IPS-18c (cell line): ENCODE data around the gene SF3B2.

ENCODE experiments used
- H3K4me3 ChIP-seq: 2 replicates; pipeline ENCODE4 v1.7.0; 2013; ENCODE audit warnings: low read depth, mild to moderate bottlenecking, low read length, moderate library complexity; ENCODE audit not compliant: insufficient read depth
- H3K9me3 ChIP-seq: one replicate; pipeline ENCODE4 v1.6.1; 2013; ENCODE audit warnings: mild to moderate bottlenecking, low read length, moderate library complexity; ENCODE audit not compliant: control insufficient read depth, insufficient read depth

Gene SF3B2

GRCh38 chr11:66042227-66042995 is 9.8 kb upstream of the SF3B2 start:
- Histone ChIP-seq H3K4me3 (no peak overlapping the region), H3K9me3 (peaks cover 3% of the 10 kb centered on the region)

- H3K9me3 ChIP-seq: peaks cover 3% of the 10 kb centered on the region
- H3K4me3 ChIP-seq: no peak overlapping the region
Observed at GRCh38 chr11:66042996-66043906, 8.9 kb upstream of the SF3B2 start.

DNA sequence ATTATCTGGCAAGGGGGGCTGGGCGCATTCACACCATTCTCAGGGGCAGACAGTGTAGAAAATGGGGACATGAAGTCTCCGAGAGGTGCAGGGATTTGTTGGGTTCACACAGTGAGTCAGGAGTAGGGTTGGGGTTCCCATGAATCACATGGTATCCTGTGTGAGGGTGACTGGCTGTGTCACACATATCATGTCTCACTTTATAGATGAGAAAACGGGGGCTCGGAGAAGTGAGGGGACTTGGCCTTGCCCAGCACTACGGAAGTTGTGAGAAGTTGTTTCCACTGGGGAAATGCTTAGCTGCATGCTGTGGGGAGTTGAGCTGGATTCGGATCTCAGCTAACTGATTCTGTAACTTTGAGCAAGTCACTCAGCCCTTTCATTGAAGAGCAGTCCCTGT is 7.4 kb upstream of the SF3B2 start:
- no peak overlapping the region; the same call in 1 of the 2 replicates for H3K4me3 ChIP-seq
- peaks cover 3% of the 10 kb centered on the region for H3K9me3 ChIP-seq

DNA sequence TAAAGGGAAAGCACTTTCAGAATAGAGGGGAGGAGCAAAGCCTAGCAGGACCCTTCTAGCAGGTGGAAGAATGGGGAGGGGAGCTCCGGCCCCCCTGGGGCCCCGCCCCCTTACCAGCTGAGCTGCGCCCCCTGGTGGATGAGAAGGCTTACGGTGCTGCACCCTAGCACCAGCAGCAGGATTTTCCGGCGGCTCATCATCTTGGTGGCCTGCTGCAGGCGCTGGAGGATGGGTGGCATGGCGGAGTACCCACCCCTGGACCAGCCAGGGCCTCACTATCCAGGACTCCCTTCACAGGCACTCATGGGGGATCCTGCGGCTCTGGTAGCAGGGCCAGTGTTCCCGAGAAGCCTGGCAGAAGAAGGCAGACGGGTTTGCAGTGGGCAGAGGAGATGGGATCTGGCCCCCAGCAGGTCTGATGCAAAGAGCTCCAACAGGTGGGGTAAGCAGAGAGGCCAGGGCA is 7.0 kb upstream of the SF3B2 start:
- peaks cover 3% of the 10 kb centered on the region for H3K9me3 ChIP-seq
- no peak overlapping the region; the same call in 1 of the 2 replicates for H3K4me3 ChIP-seq

GRCh38 chr11:66046901-66047300 is 5.3 kb upstream of the SF3B2 start:
- Histone ChIP-seq H3K9me3 (peaks cover 3% of the 10 kb centered on the region), H3K4me3 (no peak overlapping the region)

GRCh38 chr11:66047541-66048365 is 4.4 kb upstream of the SF3B2 start:
- peak overlapping the region; percentile 75 for H3K4me3 ChIP-seq
- peaks cover 3% of the 10 kb centered on the region for H3K9me3 ChIP-seq

GRCh38 chr11:66048547-66049323 is 3.4 kb upstream of the SF3B2 start, which contains the start of gene GAL3ST3:
Gene GAL3ST3 (minus strand): TSS chr11:66049161. CDS start chr11:66045415, 3,746 bp downstream.
- Histone ChIP-seq H3K9me3 (peaks cover 3% of the 10 kb centered on the region), H3K4me3 (peak within 1 kb of the TSS; percentile 75)

DNA sequence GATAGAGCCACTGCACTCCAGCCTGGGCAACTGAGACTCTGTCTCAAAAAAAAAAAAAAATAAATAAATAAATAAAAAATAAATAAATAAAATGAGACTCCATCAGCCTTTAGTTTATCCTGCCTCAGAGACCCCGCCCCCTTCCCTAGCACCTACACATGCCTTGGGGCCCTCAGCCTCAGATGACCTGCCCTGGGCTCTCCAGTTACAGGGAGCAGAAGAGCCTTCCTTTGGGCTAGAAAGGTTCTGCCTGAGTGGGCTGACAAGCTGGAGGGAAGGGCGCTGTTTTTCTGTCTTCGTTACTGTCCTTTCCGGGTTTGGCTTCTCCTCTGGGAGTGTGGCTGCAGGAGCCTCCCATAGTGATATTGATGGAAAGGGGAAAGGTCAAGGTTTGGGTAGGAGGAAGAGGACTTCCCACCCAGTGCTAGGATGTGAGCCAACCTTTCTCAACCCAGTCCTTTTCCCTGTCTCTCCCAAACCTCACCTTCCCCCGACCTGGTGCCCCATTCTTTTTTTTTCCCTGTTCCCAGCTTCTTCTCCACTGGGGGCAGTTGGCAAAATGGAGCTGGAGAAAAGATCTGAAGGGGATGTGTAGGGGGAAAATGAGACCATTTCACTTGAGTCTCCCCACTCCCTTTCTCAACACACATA is 1.5 kb upstream of the SF3B2 start:
- Histone ChIP-seq H3K9me3 (no peaks in the 10 kb centered on the region), H3K4me3 (0 out of 2 replicates have a peak overlapping the region, but pooled peaks have one; percentile 16)

GRCh38 chr11:66051371-66051765 is 796 bp upstream of the SF3B2 start:
- H3K4me3 ChIP-seq: peak overlapping the region; percentile 67
- H3K9me3 ChIP-seq: no peaks in the 10 kb centered on the region

DNA sequence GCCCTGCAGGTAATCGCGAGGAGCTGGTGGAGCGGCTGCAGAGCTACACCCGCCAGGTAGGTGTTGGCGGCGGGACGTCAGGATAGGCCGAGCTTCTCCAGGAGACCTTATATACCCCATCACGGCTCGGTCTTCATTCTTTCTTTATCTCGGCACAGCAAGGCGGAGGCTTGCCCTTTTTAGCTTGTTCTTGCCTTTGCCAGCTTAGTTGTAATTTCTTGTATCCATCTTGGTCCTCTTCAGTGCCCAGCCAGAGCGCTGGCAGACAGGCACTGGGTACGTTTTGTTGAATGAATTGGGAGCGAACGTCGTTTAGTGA is 459 bp downstream of the SF3B2 start:
- peak overlapping the region; percentile 98 for H3K4me3 ChIP-seq
- no peaks in the 10 kb centered on the region for H3K9me3 ChIP-seq

DNA sequence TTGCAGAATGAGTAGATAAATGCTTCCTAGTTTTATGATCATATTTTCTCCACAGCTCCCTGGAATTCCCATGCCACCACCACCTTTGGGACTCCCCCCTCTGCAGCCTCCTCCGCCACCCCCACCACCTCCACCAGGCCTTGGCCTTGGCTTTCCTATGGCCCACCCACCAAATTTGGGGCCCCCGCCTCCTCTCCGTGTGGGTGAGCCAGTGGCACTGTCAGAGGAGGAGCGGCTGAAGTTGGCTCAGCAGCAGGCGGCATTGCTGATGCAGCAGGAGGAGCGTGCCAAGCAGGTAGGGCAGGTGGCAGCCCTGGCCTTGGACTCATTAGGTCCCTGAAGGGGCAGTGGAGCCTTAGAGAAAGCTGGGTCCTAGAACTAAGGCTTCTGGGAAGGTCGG is 2.9 kb downstream of the SF3B2 start:
- H3K9me3 ChIP-seq: no peaks in the 10 kb centered on the region
- H3K4me3 ChIP-seq: no peak overlapping the region

- Histone ChIP-seq H3K9me3 (no peaks in the 10 kb centered on the region), H3K4me3 (no peak overlapping the region)
Observed at GRCh38 chr11:66056501-66056900, 4.3 kb downstream of the SF3B2 start.

- Histone ChIP-seq H3K9me3 (peaks cover 3% of the 10 kb centered on the region), H3K4me3 (no peak overlapping the region)
Observed at GRCh38 chr11:66059966-66060680, 8.0 kb downstream of the SF3B2 start.

- H3K4me3 ChIP-seq: no peak overlapping the region
Observed at GRCh38 chr11:66061268-66061667, 9.1 kb downstream of the SF3B2 start.

DNA sequence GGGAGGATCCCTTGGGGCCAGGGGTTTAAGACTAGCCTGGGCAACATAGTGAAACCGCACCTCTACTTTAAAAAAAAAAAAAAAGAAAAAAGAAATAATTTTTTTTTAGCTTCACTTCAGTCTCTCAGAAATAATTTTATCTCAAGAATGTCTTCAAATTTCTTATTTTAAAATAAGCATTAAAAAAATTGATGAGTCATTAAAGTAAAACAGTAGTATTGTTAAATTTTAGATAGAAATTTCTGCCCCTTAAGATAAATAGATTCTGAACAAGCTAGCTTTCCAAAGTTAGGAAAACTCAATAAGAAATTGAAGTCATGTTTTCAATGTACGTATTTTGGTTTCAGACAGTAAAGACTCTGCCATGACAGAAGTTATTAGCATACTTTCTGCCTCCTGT is 10.2 kb downstream of the SF3B2 start:
- Histone ChIP-seq H3K4me3 (no peak overlapping the region), H3K9me3 (peaks cover 3% of the 10 kb centered on the region)

More at GRCh38 chr11:66061268-66061667, 9.1 kb downstream of the SF3B2 start:
- peaks cover 3% of the 10 kb centered on the region for H3K9me3 ChIP-seq
